Measurements from ENCODE around the gene SLC16A3.
"Not testable (repeated sequence)": the region's sequence is repeated elsewhere in the genome, so short reads cannot be mapped to it uniquely, and the experiment has no call there.

DNA sequence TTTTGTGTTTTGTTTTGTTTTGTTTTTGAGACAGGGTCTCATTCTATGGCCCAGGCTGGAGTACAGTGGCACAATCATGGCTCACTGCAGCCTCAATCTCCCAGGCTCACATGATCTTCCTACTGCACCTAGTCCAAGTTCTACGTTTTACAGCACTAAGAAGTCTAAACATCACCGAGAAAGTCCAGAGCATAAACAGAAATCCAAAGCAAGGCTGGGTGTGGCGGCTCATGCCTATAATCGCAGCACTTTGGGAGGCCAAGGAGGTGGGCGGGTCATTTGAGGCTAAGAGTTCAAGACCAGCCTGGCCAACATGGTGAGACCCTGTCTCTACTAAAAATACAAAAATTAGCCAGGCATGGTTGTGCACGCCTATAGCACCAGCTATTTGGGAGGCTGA is 35.8 kb upstream of the SLC16A3 start:
- not testable (repeated sequence) for TF ChIP-seq RAD21 (IDR thresholded peaks at IDR 0.05; ENCODE audit: low read length); POLR2A (IDR thresholded peaks at IDR 0.05; ENCODE audit: low read depth, low read length); FOS (IDR thresholded peaks at IDR 0.05; ENCODE audit: low read depth, low read length); RFX5 (IDR thresholded peaks at IDR 0.05; ENCODE audit: low read depth, low read length); SMC3 (IDR thresholded peaks at IDR 0.05; ENCODE audit: low read depth, low read length); MAZ (IDR thresholded peaks at IDR 0.05; ENCODE audit: borderline replicate concordance, low read depth, low read length); MAFK (IDR thresholded peaks at IDR 0.05; ENCODE audit: low read depth, low read length); CHD1 (IDR thresholded peaks at IDR 0.05; ENCODE audit: low read depth, low read length)
- TF ChIP-seq, protein P1, sequence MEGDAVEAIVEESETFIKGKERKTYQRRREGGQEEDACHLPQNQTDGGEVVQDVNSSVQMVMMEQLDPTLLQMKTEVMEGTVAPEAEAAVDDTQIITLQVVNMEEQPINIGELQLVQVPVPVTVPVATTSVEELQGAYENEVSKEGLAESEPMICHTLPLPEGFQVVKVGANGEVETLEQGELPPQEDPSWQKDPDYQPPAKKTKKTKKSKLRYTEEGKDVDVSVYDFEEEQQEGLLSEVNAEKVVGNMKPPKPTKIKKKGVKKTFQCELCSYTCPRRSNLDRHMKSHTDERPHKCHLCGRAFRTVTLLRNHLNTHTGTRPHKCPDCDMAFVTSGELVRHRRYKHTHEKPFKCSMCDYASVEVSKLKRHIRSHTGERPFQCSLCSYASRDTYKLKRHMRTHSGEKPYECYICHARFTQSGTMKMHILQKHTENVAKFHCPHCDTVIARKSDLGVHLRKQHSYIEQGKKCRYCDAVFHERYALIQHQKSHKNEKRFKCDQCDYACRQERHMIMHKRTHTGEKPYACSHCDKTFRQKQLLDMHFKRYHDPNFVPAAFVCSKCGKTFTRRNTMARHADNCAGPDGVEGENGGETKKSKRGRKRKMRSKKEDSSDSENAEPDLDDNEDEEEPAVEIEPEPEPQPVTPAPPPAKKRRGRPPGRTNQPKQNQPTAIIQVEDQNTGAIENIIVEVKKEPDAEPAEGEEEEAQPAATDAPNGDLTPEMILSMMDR (conservative IDR thresholded peaks at IDR 0.05; ENCODE audit: low read depth, low read length), result not testable (repeated sequence)
- TF ChIP-seq, protein P2, sequence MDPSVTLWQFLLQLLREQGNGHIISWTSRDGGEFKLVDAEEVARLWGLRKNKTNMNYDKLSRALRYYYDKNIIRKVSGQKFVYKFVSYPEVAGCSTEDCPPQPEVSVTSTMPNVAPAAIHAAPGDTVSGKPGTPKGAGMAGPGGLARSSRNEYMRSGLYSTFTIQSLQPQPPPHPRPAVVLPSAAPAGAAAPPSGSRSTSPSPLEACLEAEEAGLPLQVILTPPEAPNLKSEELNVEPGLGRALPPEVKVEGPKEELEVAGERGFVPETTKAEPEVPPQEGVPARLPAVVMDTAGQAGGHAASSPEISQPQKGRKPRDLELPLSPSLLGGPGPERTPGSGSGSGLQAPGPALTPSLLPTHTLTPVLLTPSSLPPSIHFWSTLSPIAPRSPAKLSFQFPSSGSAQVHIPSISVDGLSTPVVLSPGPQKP (IDR thresholded peaks at IDR 0.05; ENCODE audit: borderline replicate concordance, low read depth, low read length), result not testable (repeated sequence)
